HG03520 (cell line): ENCODE results near the gene RBBP8.
"Not testable (repeated sequence)": the region's sequence is repeated elsewhere in the genome, so short reads cannot be mapped to it uniquely, and the experiment has no call there.

ENCODE experiments used
- ATAC-seq: cut with Tn5 transposase; IDR thresholded peaks from one replicate; pipeline ENCODE4 v1.9.1; 2021; ENCODE audit warnings: mild to moderate bottlenecking, moderate library complexity; ENCODE audit not compliant: unreplicated experiment

RBBP8 gene

DNA sequence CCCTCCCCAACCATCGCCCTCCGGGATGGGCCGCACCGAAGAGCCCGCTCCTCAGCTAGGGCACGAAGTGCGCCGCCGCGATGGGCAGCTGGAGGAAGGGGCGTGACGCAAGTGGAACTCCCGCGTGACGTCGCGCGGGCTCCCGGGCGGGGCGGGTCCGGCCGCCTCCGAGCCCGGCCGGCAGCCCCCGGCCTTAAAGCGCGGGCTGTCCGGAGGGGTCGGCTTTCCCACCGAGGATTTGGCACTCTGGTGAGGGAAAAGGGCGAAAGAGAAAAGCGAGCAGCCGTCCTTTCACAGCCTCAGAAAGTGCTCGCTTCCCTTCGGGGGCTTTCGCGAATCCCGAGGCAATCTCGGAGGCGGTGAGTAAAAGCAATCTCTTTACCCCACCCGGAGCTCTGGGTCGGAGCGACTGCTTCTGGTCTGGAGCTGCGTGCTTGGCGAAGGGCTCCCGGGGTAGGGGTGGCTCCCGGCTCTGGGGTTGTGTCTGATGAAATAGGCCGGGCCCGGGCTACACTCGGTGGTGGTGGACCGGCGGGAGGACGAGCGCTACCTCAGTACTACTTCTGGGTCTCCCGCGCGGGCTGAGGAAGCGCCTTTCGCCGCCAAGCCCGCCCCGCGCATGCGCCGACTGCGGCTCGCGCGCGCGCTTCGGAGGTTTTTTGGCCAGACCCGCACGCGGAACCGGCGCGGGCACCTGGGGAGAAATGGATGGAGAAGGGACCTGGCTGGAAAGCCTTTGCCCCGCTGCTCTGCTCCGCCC is at the start of gene RBBP8:
Gene RBBP8, plus strand, starts transcription at position 123 of the 760 bp plus-strand sequence. CDS start 3,524 bp downstream, outside the sequence.
- peak; percentile 74 for ATAC-seq

DNA sequence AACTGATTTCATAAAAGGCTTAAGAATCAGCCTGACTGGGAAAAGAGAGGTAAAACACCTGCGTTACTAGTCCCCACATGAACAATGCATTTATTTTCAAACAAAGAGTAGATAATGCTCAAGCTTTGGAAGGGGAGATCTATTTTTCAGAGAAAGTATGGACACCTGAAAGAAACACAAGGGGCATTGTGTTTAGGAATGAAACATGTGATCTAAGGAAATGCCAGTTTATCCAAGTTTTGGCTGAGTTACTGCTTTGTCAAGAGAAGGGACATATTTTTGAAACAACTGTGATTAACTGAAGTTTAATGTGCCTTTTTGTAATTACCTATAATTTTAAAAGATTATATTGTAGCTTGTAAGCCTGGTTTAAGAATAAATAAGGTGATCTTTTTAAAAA is 49.3 kb upstream of the RBBP8 start:
- ATAC-seq: no peak

DNA sequence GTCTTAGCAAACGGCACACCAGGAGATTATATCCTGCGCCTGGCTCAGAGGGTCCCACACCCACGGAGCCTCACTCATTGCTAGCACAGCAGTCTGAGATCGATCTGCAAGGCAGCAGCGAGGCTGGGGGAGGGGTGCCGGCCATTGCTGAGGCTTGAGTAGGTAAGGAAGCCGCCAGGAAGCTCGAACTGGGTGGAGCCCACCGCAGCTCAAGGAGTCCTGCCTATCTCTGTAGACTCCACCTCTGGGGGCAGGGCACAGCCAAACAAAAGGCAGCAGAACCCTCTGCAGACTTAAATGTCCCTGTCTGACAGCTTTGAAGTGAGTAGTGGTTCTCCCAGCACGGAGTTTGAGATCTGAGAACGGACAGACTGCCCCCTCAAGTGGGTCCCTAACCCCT is 47.4 kb upstream of the RBBP8 start:
- not testable (repeated sequence) for ATAC-seq

DNA sequence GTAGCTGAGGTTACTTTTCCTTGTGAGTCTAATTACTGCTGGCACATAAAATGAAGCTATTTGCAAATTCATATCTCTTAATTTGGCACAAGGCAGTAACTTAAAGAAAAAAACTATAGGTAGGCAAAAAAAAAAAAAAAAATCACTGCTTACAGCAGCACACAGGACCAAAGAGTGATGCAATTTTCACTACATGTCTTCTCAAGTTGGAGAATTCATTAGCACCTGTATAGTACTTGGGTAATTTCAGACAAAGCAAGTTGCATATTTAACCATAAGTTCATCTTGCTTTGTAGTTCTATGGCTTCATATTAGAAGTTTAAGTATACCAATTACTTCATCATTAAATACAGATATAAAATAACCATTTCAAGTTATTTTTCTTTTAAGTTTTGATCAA is 33.7 kb upstream of the RBBP8 start:
- ATAC-seq: no peak

DNA sequence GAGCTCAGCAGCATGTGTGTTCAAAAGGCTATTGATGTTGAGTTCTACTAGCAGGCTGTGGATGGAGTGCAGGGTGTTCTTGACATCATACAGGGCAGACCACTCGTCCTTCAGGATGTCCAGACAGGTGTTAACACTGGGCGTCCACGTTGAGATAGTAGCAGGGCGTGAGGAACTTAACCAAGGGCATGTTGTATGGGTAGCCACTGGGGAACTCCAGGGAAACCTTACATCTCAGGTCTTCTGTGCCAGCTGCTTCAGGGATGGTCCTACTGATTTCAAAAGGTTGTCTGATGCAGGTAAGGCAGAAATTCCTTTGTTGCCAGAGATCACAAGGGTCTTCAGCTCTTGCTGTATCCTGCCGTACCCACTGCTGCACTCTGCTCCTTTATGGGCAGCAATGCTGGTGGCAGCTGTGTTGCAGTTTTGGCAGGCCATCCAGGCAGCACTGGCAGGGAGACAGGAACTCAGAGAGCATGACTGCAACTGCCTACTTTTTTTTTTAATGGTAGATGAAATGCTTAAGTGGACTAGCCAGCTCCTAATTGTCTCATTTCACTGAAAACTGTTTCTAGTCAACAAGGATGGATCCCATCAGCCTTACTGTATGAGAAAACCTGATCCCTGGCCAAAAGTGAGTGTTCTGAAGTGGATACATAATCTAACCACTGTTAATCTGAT is 32.4 kb upstream of the RBBP8 start:
- ATAC-seq: no peak

DNA sequence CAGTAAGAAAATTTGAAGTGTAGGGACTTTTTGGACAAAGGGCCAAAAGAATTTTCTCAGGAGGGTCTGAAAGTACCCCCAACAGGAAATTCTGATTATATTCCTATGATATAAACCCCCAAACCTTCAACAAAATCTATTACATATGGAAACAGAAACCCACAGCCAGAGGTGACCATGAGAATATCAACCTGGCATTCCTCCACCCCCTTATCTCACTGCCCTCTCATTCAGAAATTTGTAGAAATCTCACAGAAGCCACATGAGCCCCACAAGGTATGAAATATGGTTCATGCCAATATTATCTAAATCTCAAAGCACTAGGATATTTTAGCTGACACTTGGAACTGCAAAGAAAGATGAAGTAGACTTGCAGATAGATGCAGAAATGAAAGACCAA is 31.0 kb upstream of the RBBP8 start:
- ATAC-seq: no peak

DNA sequence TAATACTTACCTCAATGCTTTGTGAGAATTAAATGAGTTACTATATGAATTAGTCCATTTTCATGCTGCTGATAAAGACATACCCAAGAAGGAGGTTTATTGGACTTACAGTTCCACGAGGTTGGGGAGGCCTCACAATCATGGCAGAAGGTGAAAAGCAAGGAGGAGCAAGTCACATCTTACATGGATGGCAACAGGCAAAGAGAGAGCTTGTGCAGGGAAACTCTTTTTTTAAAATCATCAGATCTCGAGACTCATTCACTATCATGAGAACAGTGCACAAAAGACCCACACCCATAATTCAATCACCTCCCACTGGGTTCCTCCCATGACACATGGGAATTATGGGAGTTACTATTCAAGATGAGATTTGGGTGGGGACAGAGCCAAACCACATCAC is 29.9 kb upstream of the RBBP8 start:
- not testable (repeated sequence) for ATAC-seq

DNA sequence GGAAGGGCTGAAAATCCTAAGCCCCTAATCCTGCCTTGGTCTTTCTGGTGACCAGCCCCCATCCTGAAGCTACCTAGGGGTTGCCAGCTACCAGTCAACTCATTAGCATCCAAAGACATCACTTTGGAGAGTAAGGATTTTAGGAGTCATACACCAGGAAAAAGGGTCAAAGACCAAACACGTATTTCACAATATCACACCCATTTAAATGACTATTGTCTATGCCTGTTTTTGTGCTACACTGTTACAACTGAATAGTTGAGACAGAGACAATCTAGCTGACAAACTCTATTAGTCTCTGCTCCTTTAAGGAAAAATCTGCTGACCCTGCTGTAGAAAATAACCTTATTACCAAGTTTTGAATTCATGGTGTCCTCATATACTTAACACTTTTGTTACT is 21.0 kb upstream of the RBBP8 start:
- no peak for ATAC-seq

DNA sequence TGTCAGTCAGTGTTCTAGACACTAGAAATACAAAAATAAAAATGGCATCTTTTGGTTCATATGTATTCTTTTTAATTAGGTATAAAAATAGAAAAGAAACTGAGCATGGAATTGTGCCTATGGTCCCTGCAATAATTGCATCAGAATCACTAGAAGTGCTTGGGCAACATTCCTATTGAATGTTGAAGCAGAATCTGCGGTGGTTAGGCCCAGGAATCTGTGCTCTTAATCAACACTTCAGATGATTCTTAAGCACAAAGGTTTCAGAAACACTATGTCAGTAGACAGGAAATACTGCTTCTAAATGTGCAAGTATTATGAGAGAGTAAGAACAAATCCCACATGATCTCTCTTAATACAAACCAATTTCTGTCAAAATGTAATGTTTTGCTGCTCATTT is 20.3 kb upstream of the RBBP8 start:
- no peak for ATAC-seq

DNA sequence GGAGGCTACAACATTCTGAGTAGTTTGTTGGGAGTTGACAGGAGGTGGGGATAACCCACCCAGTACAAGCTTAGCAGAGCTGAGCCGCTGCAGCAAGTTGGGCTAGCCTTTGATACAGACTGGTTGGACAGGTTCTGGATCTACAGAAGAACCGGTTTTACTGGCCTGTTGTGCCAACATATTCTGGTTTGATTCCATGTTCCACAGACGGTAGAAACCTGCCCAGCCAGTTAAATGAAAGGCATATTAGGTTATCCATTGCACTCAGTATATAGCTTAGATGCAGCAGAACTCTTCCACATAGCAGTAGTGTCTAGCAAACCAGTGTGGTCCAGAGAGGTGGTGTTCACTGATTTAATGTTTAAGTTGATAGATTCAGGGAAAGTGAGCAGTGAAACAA is 19.3 kb upstream of the RBBP8 start:
- no peak for ATAC-seq

DNA sequence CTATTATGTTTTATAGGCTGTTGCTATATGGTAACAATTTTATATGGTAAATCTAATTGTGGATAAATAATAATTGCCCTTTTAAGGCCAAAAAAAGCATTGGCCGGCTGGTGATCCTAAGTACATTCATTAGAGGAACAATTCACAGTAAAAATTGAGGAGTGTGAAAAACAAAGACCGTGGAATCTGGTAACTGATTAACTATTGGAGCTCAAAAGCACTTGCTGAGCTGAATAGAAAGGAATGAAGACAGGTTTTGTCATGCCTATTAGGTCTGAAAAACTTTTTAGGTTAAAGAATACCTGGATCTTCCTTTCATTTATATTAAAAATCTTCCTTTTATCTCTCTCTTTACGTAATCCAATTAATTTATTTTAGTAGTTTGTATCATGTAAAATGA is 18.5 kb upstream of the RBBP8 start:
- no peak for ATAC-seq

DNA sequence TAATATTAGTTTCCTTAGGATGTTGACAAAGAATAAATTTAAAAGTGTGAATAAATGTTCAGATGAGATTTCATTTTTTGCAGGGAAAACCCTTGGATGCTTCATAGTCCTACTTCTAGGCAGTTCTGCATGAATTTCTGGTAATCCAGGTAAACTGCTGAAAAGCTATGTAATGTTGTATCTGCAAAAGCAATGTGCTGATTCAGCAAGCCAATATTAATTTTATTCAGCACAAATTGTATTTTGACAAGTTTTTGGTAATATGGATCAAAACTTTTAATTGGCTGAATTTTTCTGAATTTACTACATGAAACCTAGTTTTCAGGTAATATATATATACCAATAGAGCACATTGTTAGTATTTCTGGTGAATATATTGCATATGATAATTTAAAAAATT is 17.8 kb upstream of the RBBP8 start:
- no peak for ATAC-seq

DNA sequence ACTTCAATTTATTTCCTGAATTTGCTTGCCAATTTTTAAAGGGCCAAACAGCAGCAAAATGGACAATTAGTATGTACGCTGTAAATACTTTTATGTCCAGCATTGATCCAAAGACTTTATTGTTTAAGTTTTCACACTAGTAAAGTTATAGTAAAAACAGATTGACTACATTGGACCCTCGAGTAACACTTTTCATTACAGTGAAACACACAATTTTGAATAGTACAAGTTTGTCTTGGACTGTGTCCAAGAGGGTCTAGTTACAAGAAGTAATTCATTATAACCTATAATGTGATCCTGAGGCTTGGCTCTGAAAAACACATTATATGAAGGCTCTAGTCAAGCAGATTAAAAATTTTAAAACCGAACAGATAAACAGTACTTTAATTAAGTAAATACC is 11.4 kb upstream of the RBBP8 start:
- no peak for ATAC-seq

DNA sequence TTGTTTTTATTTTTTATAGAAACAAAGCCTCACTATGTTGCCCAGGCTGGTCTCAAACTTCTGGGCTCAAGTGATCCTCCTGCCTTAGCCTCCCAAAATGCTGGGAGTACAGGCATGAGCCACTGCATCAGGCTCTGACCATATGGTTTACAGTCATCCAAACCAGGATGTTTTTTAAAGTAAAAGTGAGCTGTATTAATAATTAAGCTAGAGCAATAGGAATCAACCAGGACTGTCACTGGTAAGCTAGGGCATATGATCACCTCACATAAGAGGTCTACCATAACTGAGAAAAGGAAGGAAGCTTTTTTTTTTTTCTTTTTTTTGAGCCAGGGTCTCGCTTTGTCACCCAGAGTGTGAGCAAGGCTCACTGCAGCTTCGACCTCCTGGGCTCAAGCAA is 8.5 kb upstream of the RBBP8 start:
- no peak for ATAC-seq

DNA sequence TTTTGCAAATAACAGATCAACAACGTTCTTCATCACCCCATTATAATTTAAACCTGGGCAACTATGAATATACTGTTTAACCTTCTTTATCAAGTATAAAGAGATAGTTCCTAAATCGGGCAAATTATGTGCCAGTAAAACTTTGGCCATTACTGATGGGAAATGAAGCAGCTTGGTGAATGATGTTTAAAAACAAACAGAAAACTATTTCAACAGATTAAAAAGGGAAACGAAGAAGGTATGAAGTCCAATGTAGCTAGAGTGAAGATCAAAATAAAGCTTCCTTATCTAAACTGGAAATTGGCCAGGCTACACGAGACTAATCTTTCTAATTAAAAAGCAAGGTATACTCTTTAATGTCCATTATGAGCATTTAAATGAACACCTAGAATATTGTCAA is 6.7 kb upstream of the RBBP8 start:
- ATAC-seq: no peak

DNA sequence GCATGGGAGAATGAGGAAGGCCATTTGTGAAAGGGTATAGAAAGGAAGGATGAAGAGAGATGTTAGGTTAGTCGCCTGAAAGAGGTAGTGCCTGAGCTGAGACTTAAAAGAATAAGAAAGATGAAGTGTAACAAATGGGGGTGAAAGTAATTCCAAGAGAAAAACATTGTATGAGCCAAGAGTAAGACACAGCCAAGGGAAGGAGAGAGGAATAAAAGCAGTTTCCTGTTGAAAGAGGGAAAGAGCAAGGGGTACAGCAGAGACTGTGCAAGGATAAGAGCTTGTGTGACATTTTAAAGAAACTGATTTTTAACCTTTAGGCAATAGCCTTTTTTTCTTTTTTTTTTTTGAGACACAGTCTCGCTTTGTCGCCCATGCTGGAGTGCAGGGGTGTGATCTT is 4.8 kb upstream of the RBBP8 start:
- no peak for ATAC-seq

DNA sequence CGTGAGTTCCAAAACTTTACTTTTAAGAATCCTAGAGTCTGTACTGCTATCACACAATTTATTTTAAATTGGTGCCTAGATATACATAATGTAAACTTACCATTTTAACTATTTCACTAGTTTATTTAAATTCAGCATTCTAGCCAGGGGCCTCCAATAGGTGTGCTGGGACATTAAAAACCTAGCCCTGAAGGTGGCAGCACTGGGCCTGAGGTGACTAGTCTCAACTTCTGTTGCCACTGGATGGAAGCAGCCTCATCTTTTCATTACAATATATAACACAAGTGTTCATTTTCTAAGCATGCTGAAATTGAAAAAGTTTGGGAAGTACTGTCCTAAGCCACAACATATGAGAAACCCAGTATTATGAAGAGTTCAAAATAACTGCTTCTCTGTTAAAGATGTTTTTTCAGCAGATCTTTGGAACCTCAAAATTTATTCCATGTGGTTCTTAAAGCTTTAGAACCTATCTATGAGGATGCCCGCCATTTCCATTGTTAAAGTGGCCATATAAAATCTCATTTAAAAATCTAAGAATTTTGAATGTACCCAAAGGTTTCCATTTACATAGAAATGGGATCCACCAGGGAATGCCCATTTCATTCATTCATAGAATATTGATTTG is 2.9 kb upstream of the RBBP8 start:
- ATAC-seq: peak; percentile 38

DNA sequence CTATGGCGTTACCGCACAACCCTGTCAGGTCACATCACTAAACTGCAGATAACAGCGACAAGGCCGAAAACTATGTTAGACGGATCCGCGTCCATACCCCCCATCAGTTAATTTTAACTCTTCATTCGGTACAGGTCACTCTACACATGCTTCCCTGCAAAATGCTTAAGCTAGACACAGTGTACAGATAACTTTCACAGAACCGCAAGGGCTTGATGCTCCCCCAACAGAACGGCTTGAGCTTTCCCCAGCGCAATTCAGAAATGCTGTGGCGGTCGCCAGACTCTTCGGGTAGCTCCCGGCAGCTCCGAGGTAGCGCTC is 283 bp upstream of the RBBP8 start:
- peak; percentile 20 for ATAC-seq

DNA sequence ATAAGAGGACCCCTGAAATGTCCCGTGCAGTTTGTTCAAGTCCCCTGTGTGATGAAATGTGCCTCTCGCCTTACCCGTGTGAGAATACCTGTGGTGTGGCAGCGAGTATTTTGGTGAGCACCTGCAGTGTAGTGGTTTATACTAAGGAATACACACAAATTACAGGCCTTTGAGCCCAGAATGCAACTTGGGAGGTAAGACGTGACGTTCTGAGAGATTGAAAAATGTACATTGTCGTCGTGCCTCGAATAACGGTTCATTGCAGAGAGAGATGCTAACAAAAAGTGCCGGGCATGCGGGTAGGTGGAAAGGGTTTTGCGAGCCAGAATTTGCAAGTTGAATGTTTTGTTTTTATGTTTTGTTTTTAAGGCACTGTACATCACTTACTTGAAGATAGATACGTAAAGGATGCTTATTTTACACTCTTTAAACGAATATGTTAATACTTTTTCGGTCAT is 867 bp downstream of the RBBP8 start:
- ATAC-seq: peak; percentile 12

DNA sequence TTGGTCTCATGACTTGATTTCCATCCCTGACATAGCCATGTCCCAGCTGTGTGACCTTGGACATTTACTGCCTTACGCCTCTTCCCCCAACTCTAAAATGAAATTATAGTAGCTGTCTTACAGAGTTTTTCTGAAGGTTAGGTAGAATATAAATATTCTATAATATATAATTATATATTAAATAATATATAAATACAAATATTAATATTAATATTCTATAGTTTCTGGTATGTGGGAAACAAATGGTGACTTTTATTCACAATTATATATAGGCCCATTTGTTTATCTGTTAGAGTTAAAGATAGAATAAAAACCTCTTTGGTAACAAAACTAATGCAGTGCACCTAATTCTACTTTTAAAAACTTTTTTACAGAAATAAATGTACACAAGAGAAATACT is 1.7 kb downstream of the RBBP8 start:
- ATAC-seq: no peak

DNA sequence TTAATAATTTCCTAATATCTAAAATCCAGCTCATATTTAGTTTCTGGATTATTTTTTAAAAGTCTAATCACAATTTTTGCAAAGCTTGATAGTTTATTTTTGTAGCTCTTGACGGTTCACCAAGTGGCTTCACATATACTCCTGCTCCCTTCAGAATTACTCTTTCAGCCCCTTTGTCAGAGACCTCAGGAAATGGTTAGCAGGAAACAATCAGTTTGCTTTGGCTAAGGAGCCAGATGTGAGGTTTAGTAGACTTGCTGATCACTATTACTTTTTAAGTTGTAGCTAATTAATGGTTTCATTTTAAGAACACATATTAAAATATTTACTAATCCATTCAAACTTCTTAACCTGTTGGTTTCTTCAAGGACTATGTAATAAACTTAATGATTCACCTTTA is 2.3 kb downstream of the RBBP8 start:
- no peak for ATAC-seq

DNA sequence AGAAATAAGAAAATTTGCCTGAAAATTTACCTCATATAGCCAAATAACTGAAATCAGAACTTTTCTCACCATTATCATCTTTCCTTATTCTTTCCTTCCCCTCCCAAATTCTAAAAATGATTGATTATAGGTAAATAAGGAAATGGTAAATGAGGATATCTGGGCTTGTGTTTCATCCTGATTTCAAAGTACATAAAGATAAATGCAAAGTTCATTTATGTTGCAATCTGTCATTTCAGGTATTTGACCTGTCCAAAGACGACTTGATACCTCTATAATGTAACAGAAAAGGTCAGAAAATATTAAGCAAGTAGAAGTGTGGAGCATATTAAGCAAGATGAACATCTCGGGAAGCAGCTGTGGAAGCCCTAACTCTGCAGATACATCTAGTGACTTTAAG is 3.4 kb downstream of the RBBP8 start:
- no peak for ATAC-seq
